Stimulated activated CD4-positive, alpha-beta T cell treated with anti-CD3 and anti-CD28 coated beads, Interleukin-4, amount 100 ng/mL, for 48 hours (primary cell): Measurements from ENCODE around the gene TNS1.

Source experiments
- DNase-seq, 2 donors: peaks; one replicate each; pipeline ENCODE4 v3.0.0-alpha.2; 2020; ENCODE audit warnings: low read depth in 2 of 2

TNS1 gene

GRCh38 chr2:217912098-217913024, 90.4 kb downstream of the TNS1 start:
- DNase-seq = no peak

- no peak for DNase-seq
Observed at GRCh38 chr2:217911283-217912097, 91.3 kb downstream of the TNS1 start.

- no peak for DNase-seq
Observed at GRCh38 chr2:217910875-217911212, 92.0 kb downstream of the TNS1 start.

GRCh38 chr2:217909156-217909820, 93.5 kb downstream of the TNS1 start:
- no peak for DNase-seq

- DNase-seq = no peak
Observed at GRCh38 chr2:217908544-217908943, 94.3 kb downstream of the TNS1 start.

GRCh38 chr2:217907266-217907665, 95.5 kb downstream of the TNS1 start:
- DNase-seq = no peak

GRCh38 chr2:217906798-217907197, 96.0 kb downstream of the TNS1 start:
- no peak for DNase-seq

GRCh38 chr2:217905896-217906295, 96.9 kb downstream of the TNS1 start:
- DNase-seq = no peak

GRCh38 chr2:217905395-217905794, 97.4 kb downstream of the TNS1 start:
- DNase-seq = no peak

GRCh38 chr2:217904614-217904965, 98.2 kb downstream of the TNS1 start:
- no peak for DNase-seq

GRCh38 chr2:217903859-217904613, 98.8 kb downstream of the TNS1 start:
- DNase-seq = no peak

GRCh38 chr2:217903142-217903858, 99.5 kb downstream of the TNS1 start:
- no peak for DNase-seq

- DNase-seq = no peak
Observed at GRCh38 chr2:217902379-217903141, 100.2 kb downstream of the TNS1 start.

GRCh38 chr2:217901835-217902378, 100.9 kb downstream of the TNS1 start:
- DNase-seq = no peak

- no peak for DNase-seq
Observed at GRCh38 chr2:217901400-217901799, 101.4 kb downstream of the TNS1 start.

- DNase-seq = no peak
Observed at GRCh38 chr2:217900780-217901360, 101.9 kb downstream of the TNS1 start.

GRCh38 chr2:217900010-217900779, 102.6 kb downstream of the TNS1 start:
- no peak for DNase-seq

- DNase-seq = no peak
Observed at GRCh38 chr2:217899231-217900009, 103.4 kb downstream of the TNS1 start.
